Activated effector memory CD4-positive, alpha-beta T cell treated with anti-CD3 and anti-CD28 coated beads, Interleukin-2, amount 50 U/mL, for 16 hours (primary cell): Measurements from ENCODE around the gene SPAG9.
"Not testable (repeated sequence)": the region's sequence is repeated elsewhere in the genome, so short reads cannot be mapped to it uniquely, and the experiment has no call there.

ENCODE experiments used
- DNase-seq: peaks from one replicate; pipeline ENCODE4 v3.0.0-alpha.2; 2020

SPAG9 gene

DNA sequence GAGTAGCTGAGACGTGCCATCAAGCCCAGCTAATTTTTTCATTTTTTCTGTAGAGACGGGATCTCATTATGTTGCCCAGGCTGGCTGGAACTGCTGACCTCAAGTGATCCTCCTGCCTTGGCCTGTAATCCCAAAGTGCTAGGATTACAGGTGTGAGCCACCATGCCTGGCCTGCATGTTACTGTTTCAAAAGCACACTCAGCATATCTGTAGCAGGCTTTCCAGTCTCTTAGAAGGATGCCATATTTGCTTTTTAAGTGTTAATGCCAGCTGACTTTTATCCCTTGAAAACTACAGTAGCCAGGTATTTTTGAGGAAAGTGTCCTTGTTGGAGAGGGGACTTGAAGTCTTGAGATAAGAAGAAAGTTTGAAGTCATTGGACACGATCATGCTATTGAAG is 15.3 kb upstream of the SPAG9 start:
- no peak for DNase-seq

GRCh38 chr17:51133365-51133764 is 12.7 kb upstream of the SPAG9 start:
- DNase-seq = no peak

- no peak for DNase-seq
These were observed 12.3 kb upstream of the SPAG9 start for GRCh38 chr17:51132964-51133319.

GRCh38 chr17:51128076-51128475 is 7.4 kb upstream of the SPAG9 start:
- no peak for DNase-seq

- DNase-seq = no peak
These were observed 4.2 kb upstream of the SPAG9 start for GRCh38 chr17:51124640-51125503.

GRCh38 chr17:51122473-51123115 is 1.9 kb upstream of the SPAG9 start:
- DNase-seq = peak; percentile 64

DNA sequence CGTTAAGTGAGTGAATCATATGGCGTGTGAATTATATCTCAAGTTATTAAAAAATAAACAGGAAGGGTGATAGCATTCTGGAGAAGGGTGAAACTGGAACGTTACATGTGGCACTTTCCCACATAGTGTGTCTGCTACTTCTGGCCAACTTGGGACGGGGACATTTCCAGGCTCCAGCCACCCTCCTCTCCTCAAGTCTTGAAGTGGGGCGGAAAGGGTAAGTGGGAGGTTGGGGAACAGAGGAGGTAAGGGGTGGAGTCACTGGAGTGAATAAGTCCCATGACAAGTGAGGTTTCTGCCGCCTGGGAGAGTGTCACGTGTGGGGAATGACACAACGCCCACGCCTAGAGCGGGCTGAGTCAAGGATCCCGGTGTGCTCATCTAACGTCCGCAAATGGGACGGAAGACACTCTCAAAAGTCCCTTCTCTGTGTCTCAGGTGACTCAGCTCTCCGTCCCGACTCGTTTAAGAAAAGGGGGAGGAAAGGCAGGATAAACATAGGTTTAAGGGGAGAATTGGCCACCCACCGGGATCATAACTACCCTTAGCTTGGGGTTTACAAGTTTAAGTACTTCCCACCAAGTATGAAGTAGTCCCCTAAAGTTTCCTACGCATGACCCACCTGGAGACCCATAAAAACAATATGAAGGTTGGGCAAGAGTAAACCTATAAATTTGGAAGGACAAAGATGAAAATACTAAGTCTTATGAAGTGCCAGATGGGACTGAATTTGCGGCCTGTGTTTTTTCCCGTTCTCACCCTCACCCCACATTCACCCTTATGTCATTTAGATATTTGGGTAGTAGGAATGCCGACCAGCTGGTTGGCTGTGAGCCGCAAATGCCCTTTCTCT is 1.2 kb upstream of the SPAG9 start:
- peak; percentile 95 for DNase-seq

DNA sequence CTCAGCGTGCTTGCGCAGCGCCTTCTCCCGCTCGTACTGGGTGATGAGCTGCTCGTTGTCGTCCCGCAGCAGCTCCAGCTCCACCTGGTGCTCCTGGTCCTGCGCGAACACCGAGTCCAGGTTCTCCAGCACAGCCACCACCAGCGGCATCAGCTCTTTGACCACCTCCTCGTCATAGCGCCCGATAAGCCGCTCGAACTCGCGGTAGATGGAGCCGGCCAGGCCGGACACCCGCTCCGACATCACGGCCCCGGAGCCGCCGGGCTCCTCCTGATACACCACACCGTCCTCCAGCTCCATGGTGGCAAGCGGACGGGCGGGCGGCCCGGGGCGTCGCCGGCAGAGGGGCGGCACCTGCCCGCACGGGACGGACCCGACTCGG is 320 bp downstream of the SPAG9 start:
- DNase-seq = no peak

GRCh38 chr17:51119415-51120356 is 982 bp downstream of the SPAG9 start:
- peak; percentile 79 for DNase-seq

DNA sequence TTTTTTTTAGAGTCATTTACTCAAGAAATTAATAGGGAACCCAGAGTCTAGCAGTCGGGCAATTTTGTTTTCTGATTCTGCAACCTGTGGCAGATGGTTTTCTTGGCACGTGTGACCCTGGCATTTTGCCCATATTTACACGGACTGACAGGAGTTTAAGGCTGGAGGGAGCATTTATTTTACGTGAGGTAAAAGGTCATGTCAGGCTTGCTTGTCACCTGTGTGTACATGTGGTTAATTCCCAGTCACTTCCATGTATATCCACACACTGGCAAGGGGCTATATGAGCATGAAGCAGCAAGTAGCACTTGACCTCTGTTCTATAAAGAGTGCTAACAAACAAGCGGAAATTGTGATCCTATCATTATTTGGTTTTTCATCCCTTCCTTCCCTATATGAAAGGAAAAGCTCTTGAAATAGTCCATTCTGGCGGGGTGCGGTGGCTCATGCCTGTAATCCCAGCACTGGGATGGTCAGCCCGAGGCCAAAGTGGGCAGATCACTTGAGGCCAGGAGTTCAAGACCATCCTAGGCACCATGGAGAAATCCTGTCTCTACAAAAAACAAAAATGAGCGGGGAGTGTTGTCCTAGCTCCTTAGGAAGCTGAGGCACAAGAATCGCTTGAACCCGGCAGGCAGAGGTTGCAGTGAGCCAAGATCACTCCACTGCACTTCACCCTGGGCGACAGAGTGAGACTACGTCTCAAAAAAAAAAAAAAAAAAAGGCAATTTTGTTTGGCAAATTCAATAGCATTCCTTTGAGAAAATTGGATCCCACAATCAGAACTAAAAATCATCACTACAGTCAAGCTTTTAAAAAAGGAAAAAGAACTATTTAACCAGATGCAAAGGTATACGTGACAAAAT is 2.1 kb downstream of the SPAG9 start:
- peak; percentile 39 for DNase-seq

GRCh38 chr17:51115179-51115578 is 5.5 kb downstream of the SPAG9 start:
- no peak for DNase-seq

DNA sequence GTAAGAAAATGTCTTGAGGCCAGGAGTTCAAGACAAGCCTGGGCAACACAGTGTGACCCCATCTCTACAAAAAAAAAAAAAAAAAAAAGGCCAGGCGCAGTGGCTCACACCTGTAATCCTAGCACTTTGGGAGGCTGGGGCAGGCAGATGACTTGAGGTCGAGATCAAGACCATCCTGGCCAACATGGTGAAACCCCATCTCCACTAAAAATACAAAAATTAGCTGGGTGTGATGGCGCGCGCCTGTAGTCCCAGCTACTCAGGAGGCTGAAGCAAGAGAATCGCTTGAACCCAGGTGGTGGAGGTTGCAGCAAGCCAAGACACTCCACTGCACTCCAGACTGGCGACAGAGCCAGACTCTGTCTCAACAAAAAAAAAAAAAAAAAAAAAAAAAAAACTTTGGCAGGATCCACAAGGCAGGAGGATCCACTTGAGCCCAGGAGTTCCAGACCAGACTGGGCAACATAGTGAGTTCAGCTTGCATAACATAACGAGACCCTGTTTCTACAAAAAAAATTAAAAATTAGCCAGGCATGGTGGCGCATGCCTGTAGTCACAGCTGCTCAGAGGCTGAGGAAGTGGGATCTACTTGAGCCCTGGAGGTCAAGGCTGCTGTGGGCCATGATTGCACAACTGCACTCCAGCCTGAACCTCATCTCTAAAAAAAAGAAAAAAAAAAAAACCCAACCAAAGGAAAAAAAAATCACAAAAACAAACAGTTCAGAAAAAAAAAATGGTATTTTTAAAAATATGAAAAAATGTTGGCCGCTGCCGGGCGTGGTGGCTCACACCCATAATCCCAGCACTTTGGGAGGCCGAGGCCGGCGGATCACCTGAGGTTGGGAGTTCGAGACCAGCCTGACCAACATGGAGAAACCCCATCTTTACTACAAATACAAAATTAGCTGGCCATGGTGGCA is 8.1 kb downstream of the SPAG9 start:
- peak; percentile 14 for DNase-seq

- DNase-seq = no peak
These were observed 12.9 kb downstream of the SPAG9 start for GRCh38 chr17:51107778-51108177.

DNA sequence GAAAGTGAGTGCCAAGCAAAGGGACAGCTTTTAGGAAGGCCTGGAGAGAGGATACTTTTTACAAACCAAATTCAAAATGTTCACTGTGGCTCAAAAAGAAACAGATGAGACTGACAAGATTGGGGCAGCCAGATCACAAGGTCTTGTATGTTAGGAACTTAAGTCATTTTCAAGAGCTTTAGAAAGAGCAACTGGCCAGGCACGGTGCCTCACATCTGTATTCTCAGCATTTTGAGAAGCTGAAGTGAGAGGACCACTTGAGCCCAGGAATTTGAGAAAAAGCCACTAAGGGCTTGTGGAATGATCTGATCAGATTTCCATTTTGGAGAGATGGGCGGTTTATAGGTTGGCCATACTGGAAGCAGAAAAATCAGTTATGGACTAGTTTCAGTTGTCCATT is 17.2 kb downstream of the SPAG9 start:
- peak; percentile 38 for DNase-seq

GRCh38 chr17:51103050-51103449 is 17.6 kb downstream of the SPAG9 start:
- DNase-seq = no peak

DNA sequence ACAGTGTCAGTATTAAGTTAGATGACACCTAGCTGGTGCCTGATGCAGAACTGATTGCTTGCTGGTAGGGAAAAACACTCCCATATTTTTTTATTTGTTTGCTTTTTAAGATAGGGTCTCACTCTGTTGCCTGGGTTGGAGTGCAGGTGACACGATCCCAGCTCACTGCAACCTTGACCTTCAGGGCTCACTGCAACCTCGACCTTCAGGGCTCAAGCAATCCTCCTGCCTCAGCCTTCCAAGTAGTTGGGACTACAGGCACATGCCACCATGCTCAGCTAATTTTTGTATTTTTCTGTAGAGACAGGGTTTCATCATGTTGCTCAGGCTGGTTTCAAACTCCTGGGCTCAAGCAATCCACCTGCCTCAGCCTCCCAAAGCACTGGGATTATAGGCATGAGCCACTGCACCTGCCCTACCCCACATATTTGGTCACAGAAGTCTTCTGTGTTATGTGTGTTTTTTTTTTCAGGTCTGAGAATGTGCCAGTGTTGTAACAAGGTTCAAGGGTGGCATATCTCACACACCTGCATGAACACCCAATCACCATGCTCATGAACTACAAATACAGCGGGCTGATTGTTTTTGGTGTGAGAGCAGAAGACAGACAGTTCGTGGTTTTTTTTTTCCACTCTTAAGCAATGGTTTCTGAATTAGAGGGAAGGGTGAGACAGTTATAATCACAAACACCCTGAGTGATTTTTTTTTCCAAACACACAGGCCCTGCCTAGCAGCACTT is 22.8 kb downstream of the SPAG9 start:
- DNase-seq = peak; percentile 17

DNA sequence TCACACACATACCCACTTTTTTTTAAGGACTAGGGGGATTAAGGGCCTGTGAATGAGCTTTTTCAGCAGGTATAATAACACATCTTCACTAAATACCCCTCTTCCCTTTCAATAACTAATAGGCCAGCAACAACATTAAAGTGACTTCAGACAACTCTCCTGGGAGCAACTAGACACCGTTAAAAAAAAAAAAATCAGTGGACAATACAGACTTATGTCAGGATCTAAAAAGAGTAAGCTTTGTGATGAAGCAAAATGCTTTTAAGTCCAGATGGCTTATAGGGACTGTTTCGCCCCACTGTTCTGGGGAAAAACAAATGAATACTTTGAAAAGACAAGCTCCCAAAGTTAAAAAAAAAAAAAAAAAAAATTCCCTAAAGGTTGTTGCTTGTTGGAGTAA is 29.0 kb downstream of the SPAG9 start:
- no peak for DNase-seq

DNA sequence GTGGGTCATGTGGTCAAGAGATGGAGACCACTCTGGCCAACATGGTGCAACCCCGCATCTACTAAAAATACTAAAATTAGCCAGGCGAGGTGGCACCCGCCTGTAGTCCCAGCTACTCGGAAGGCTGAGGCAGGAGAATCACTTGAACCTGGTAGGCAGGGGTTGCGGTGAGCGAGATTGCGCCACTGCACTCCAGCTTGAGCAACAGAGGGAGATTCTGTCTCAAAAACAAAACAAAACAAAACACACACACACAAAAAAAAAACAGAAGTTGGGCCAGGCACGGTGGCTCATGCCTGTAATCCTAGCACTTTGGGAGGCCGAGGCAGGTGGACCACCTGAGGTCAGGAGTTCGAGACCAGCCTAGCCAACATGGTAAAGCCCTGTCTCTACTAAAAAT is 31.8 kb downstream of the SPAG9 start:
- DNase-seq = not testable (repeated sequence)

DNA sequence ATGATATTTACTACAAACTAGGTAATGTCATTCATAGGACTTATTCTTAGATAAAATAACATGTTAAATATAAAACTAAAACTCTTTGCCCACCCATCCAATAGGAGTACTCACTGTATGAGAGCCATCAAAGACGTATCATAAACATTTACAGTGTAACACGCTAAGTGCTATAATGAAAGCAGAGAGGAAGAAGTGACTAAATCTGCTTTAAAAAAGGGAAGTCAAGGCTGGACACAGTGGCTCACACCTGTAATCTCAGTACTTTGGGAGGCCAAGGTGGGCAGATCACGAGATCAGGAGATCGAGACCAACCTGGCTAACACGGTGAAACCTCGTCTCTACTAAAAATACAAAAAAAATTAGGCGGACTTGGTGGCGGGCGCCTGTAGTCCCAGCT is 32.4 kb downstream of the SPAG9 start:
- DNase-seq = no peak
